HG03460 (cell line): ENCODE measurements around the gene FKBP11.

Source experiments
- ATAC-seq: cut with Tn5 transposase; IDR thresholded peaks from one replicate; pipeline ENCODE4 v1.9.1; 2021; ENCODE audit not compliant: unreplicated experiment

FKBP11 gene

GRCh38 chr12:48956279-48957140 lies 31.2 kb upstream of the FKBP11 start:
- ATAC-seq: peak; percentile 22

GRCh38 chr12:48954841-48955501 lies 29.7 kb upstream of the FKBP11 start:
- no peak for ATAC-seq

GRCh38 chr12:48954061-48954460 lies 28.8 kb upstream of the FKBP11 start:
- no peak for ATAC-seq

- ATAC-seq: no peak
Observed at GRCh38 chr12:48952691-48953090, 27.4 kb upstream of the FKBP11 start.

- no peak for ATAC-seq
Observed at GRCh38 chr12:48947727-48948126, 22.4 kb upstream of the FKBP11 start.

- ATAC-seq: no peak
Observed at GRCh38 chr12:48946943-48947342, 21.7 kb upstream of the FKBP11 start.

- no peak for ATAC-seq
Observed at GRCh38 chr12:48946205-48946604, 20.9 kb upstream of the FKBP11 start.

- no peak for ATAC-seq
Observed at GRCh38 chr12:48943221-48943620, 17.9 kb upstream of the FKBP11 start.

- ATAC-seq: no peak
Observed at GRCh38 chr12:48940181-48940580, 14.9 kb upstream of the FKBP11 start.

GRCh38 chr12:48938805-48939204 lies 13.5 kb upstream of the FKBP11 start:
- no peak for ATAC-seq

- ATAC-seq: no peak
Observed at GRCh38 chr12:48937170-48937569, 11.9 kb upstream of the FKBP11 start.

GRCh38 chr12:48936379-48936979 lies 11.2 kb upstream of the FKBP11 start:
- ATAC-seq: no peak

GRCh38 chr12:48934312-48934706 lies 9.0 kb upstream of the FKBP11 start:
- ATAC-seq: no peak

GRCh38 chr12:48933664-48934311 lies 8.5 kb upstream of the FKBP11 start:
- no peak for ATAC-seq

GRCh38 chr12:48932878-48933277 lies 7.6 kb upstream of the FKBP11 start:
- no peak for ATAC-seq

- ATAC-seq: no peak
Observed at GRCh38 chr12:48930475-48930874, 5.2 kb upstream of the FKBP11 start.

- ATAC-seq: no peak
Observed at GRCh38 chr12:48929551-48929950, 4.3 kb upstream of the FKBP11 start.

GRCh38 chr12:48927261-48927660 lies 2.0 kb upstream of the FKBP11 start:
- ATAC-seq: no peak

- peak; percentile 87 for ATAC-seq
Observed at GRCh38 chr12:48924617-48925303, 532 bp downstream of the FKBP11 start.

GRCh38 chr12:48923117-48923516 lies 2.2 kb downstream of the FKBP11 start:
- ATAC-seq: no peak
